K562 (cell line): ENCODE data around the gene MPHOSPH9. TPM values are rescaled to one million over a fixed set of nuclear protein-coding genes. Genes with fewer than 3 reads are reported as not detected.

ENCODE experiments used
- ARID1B ChIP-seq: fragments of 450-650 bp; IDR thresholded peaks from 2 replicates; pipeline ENCODE4 v1.6.1; 2016; ENCODE audit warnings: antibody characterized with exemption, mild to moderate bottlenecking, inconsistent platforms
- E2F3 ChIP-seq: fragments of 250-450 bp; sonication (Bioruptor Pico); IDR thresholded peaks from 2 replicates; pipeline ENCODE4 v1.4.0; 2020; ENCODE audit warnings: mild to moderate bottlenecking
- HCFC1 ChIP-seq: IDR thresholded peaks from 2 replicates; pipeline ENCODE4 v1.6.1; 2012; ENCODE audit warnings: low read depth, low read length, improper control_type of control experiment
- HSF4 ChIP-seq: fragments of 250-450 bp; sonication (Bioruptor Pico); IDR thresholded peaks from 2 replicates; pipeline ENCODE4 v2.1.2; 2022; ENCODE audit warnings: mild to moderate bottlenecking, moderate library complexity, borderline replicate concordance
- L3MBTL2 ChIP-seq: fragments of 450-650 bp; IDR thresholded peaks from 2 replicates; pipeline ENCODE4 v1.6.1; 2016; ENCODE audit warnings: mild to moderate bottlenecking, moderate library complexity
- MCM7 ChIP-seq, 2 experiments: fragments of 450-650 bp; IDR thresholded peaks; 2 replicates each; pipeline ENCODE4 v1.6.1; 2016 to 2018
- MYBL2 ChIP-seq, 2 experiments: fragments of 450-650 bp in 1 of 2; sonication (generic) in 1 of 2; formaldehyde crosslinking in 1 of 2; IDR thresholded peaks; 2 replicates each; pipeline versions ENCODE4 v1.6.1 to v1.8.1; 2017 to 2022; ENCODE audit warnings: borderline replicate concordance in 1 of 2, inconsistent platforms in 1 of 2, low read depth in 1 of 2, mild to moderate bottlenecking in 1 of 2, missing genetic modification reagents in 1 of 2, moderate library complexity in 1 of 2
- SRSF3 ChIP-seq: fragments of 200-400 bp; formaldehyde crosslinking; IDR thresholded peaks from 2 replicates; pipeline ENCODE4 v1.6.1; 2016; ENCODE audit warnings: mild to moderate bottlenecking, low read length, moderate library complexity; ENCODE audit not compliant: insufficient read depth
- WHSC1 ChIP-seq: IDR thresholded peaks from one replicate; pipeline ENCODE4 v1.6.1; 2012; ENCODE audit warnings: low read length, control low read depth, inconsistent platforms
- YY1 ChIP-seq, 3 experiments: IDR thresholded peaks; 2 replicates each; pipeline ENCODE4 v1.6.1; 2011; ENCODE audit warnings: low read length in 2 of 3, mild to moderate bottlenecking in 2 of 3, moderate library complexity in 2 of 3, borderline replicate concordance in 1 of 3, control low read depth in 1 of 3, low read depth in 1 of 3; ENCODE audit not compliant: insufficient read depth in 3 of 3, insufficient replicate concordance in 2 of 3, control insufficient read depth in 1 of 3, insufficient read length in 1 of 3; ENCODE audit errors: extremely low read depth in 1 of 3
- polyA plus RNA-seq, 8 experiments: library from polyadenylated mRNA; depleted of rRNA in 4 of 8; stranded (reverse) in 5 of 8; unstranded in 3 of 8; fragments of >200 nt; fragmentation: Nextera tagmentation in 2 of 8; fragmentation: Illumina TruSeq in 1 of 8; extraction: Ambion mirVana in 2 of 8; extraction: Trizol in 1 of 8; gene quantifications; 2 replicates each; pipeline versions ENCODE4 v1.2.1 to v1.2.3, GENCODE V29; 2011 to 2014; ENCODE audit warnings: inconsistent platforms in 1 of 8, missing spikeins in 1 of 8
- total RNA-seq, 7 experiments: library from RNA; depleted of rRNA in 6 of 7; stranded (reverse); fragments of >200 nt in 6 of 7; fragmentation: Illumina TruSeq in 2 of 7; extraction: Trizol in 2 of 7; gene quantifications; 2 replicates each; pipeline versions ENCODE4 v1.2.1 to v1.2.3, GENCODE V29; 2011 to 2021; ENCODE audit warnings: low replicate concordance in 1 of 7
- TF ChIP-seq, protein P1 (sequence below): sonication (generic); formaldehyde crosslinking; IDR thresholded peaks from 2 replicates; pipeline ENCODE4 v1.8.0; 2022; ENCODE audit warnings: mild to moderate bottlenecking, missing genetic modification reagents
- TF ChIP-seq, protein P2 (sequence below): sonication (generic); formaldehyde crosslinking; IDR thresholded peaks from 2 replicates; pipeline ENCODE4 v1.9.0; 2022; ENCODE audit warnings: mild to moderate bottlenecking, missing genetic modification reagents
- TF ChIP-seq, protein P3 (sequence below): fragments of 450-650 bp; formaldehyde crosslinking; IDR thresholded peaks from 2 replicates; pipeline ENCODE4 v1.4.0; 2020; ENCODE audit warnings: mild to moderate bottlenecking, mixed read lengths
- TF ChIP-seq, protein P4 (sequence below): fragments of 450-650 bp; conservative IDR thresholded peaks from 2 replicates; pipeline ENCODE4 v1.6.1; 2016; ENCODE audit warnings: missing genetic modification characterization, low read depth, mild to moderate bottlenecking, control low read depth, missing compliant biosample characterization
- TF ChIP-seq, protein P5 (sequence below): fragments of 250-450 bp; sonication (Bioruptor Pico); IDR thresholded peaks from 2 replicates; pipeline ENCODE4 v1.8.0; 2021; ENCODE audit warnings: moderate library complexity, mild to moderate bottlenecking, inconsistent platforms

Gene MPHOSPH9
- total and polyA plus RNA-seq, 9 of the 15 experiments (the other 6 are each of a cell fraction or from before 2014, with no cell fraction given), result 14.2 to 103 (median 54.5) TPM

DNA sequence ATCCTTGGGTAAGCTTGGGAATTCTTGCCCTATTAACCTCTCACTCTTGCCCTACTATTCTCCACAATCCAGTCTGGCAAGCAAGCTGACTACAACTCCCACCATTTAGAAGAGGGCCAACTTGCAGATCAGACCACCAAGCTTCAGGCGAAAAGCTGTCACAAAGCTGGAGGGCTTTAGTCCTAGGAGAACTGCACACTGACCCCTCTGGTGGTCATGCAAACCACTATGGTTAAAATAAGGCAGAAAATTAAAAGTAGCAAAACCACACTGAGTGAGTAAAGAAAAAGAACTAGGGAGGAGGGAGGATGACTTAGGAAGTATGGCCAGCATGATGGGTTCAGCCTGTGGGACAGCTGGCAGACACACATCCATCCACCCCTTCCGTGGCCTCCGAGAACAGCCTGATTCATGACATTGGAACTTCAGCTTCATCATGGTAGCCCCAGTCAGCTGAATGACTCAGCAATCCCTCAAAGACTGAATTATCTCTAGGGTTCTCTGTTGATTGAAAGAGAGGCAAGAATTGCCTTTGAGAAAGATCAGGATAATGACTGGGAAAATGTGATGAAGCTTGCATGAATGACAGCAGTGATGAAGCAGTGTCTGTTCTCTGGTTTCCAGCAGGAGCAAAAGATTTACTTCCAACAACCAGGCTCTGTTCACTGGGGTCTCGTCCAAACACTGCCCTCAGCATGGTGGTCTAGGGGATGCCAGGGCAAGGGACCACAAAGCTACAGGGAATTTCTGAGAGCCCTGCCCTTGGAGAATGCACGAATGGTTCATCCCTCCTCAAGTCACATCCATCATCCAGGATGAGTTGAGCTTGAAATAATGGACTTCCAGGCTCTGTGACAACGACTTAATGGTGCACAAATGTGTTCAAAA is 106.4 kb downstream of the MPHOSPH9 start (continued):
- TF ChIP-seq, protein P1, sequence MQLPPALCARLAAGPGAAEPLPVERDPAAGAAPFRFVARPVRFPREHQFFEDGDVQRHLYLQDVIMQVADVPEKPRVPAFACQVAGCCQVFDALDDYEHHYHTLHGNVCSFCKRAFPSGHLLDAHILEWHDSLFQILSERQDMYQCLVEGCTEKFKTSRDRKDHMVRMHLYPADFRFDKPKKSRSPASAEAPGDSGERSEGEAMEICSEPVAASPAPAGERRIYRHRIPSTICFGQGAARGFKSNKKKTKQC, result no peak
- peak; percentile 90 for TF ChIP-seq ARID1B
- TF ChIP-seq E2F3, result no peak
- no peak for TF ChIP-seq HCFC1
- no peak for TF ChIP-seq MYBL2 (IDR thresholded peaks at IDR 0.05; ENCODE audit: low read depth)
- no peak for TF ChIP-seq MYBL2 (CRISPR knock-in tag; IDR thresholded peaks at IDR 0.05; ENCODE audit: borderline replicate concordance)
- TF ChIP-seq, protein P2, sequence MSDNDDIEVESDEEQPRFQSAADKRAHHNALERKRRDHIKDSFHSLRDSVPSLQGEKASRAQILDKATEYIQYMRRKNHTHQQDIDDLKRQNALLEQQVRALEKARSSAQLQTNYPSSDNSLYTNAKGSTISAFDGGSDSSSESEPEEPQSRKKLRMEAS (CRISPR knock-in tag), result no peak
- peak in 1 of 3 experiments; percentile 66 for TF ChIP-seq YY1 (IDR thresholded peaks at IDR 0.05; ENCODE audit: borderline replicate concordance in 1 of 3, control insufficient read depth in 1 of 3, extremely low read depth in 1 of 3, insufficient read depth in 3 of 3, insufficient read length in 1 of 3, insufficient replicate concordance in 2 of 3, low read depth in 1 of 3, low read length in 2 of 3)
- TF ChIP-seq, protein P3, sequence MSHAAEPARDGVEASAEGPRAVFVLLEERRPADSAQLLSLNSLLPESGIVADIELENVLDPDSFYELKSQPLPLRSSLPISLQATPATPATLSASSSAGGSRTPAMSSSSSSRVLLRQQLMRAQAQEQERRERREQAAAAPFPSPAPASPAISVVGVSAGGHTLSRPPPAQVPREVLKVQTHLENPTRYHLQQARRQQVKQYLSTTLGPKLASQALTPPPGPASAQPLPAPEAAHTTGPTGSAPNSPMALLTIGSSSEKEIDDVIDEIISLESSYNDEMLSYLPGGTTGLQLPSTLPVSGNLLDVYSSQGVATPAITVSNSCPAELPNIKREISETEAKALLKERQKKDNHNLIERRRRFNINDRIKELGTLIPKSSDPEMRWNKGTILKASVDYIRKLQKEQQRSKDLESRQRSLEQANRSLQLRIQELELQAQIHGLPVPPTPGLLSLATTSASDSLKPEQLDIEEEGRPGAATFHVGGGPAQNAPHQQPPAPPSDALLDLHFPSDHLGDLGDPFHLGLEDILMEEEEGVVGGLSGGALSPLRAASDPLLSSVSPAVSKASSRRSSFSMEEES (CRISPR knock-in tag), result no peak
- TF ChIP-seq SRSF3, result no peak
- TF ChIP-seq WHSC1, result no peak
- TF ChIP-seq L3MBTL2, result no peak
- TF ChIP-seq, protein P4, sequence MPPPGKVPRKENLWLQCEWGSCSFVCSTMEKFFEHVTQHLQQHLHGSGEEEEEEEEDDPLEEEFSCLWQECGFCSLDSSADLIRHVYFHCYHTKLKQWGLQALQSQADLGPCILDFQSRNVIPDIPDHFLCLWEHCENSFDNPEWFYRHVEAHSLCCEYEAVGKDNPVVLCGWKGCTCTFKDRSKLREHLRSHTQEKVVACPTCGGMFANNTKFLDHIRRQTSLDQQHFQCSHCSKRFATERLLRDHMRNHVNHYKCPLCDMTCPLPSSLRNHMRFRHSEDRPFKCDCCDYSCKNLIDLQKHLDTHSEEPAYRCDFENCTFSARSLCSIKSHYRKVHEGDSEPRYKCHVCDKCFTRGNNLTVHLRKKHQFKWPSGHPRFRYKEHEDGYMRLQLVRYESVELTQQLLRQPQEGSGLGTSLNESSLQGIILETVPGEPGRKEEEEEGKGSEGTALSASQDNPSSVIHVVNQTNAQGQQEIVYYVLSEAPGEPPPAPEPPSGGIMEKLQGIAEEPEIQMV (tag), result no peak
- TF ChIP-seq MCM7 (IDR thresholded peaks at IDR 0.05), result no peak
- no peak for TF ChIP-seq HSF4 (CRISPR knock-in tag)
- TF ChIP-seq, protein P5, sequence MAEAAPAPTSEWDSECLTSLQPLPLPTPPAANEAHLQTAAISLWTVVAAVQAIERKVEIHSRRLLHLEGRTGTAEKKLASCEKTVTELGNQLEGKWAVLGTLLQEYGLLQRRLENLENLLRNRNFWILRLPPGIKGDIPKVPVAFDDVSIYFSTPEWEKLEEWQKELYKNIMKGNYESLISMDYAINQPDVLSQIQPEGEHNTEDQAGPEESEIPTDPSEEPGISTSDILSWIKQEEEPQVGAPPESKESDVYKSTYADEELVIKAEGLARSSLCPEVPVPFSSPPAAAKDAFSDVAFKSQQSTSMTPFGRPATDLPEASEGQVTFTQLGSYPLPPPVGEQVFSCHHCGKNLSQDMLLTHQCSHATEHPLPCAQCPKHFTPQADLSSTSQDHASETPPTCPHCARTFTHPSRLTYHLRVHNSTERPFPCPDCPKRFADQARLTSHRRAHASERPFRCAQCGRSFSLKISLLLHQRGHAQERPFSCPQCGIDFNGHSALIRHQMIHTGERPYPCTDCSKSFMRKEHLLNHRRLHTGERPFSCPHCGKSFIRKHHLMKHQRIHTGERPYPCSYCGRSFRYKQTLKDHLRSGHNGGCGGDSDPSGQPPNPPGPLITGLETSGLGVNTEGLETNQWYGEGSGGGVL (CRISPR knock-in tag), result no peak
